ENCODE data around the gene MGAT4A.

Gene MGAT4A

GRCh38 chr2:98583816-98584618 lies 146.9 kb downstream of the MGAT4A start:
- H3K36me3 ChIP-seq (replicated peaks) = peaks cover 4% of the 10 kb centered on the region
- no peaks in the 10 kb centered on the region for H3K27me3 ChIP-seq (replicated peaks)
- no peak for TF ChIP-seq CTCF (IDR thresholded peaks at IDR 0.05; ENCODE audit: low read depth, low read length, missing control alignments)
- H3K4me3 ChIP-seq (ENCODE audit: low read depth, low read length) = no peak overlapping the region
- DNase-seq = no peak
- in situ Hi-C loops (cut with HindIII; ENCODE audit: low pct_ligation_motif_present, low sequenced_read_pairs) = no loop called here
- H3K27ac ChIP-seq = no peak overlapping the region

- in situ Hi-C loops (cut with HindIII; ENCODE audit: low pct_ligation_motif_present, low sequenced_read_pairs) = no loop called here
- Histone ChIP-seq H3K27ac (no peak overlapping the region), H3K4me3 (ENCODE audit: low read depth, low read length) (no peak overlapping the region), H3K36me3 (replicated peaks) (peaks cover 4% of the 10 kb centered on the region), H3K27me3 (replicated peaks) (no peaks in the 10 kb centered on the region)
- no peak for DNase-seq
- TF ChIP-seq CTCF (IDR thresholded peaks at IDR 0.05; ENCODE audit: low read depth, low read length, missing control alignments) = no peak
Measured at GRCh38 chr2:98583276-98583675, 147.7 kb downstream of the MGAT4A start.

GRCh38 chr2:98582523-98582922 lies 148.4 kb downstream of the MGAT4A start:
- Histone ChIP-seq H3K36me3 (replicated peaks) (peaks cover 4% of the 10 kb centered on the region), H3K4me3 (ENCODE audit: low read depth, low read length) (no peak overlapping the region), H3K27me3 (replicated peaks) (no peaks in the 10 kb centered on the region), H3K27ac (no peak overlapping the region)
- TF ChIP-seq CTCF (IDR thresholded peaks at IDR 0.05; ENCODE audit: low read depth, low read length, missing control alignments) = no peak
- no peak for DNase-seq
- in situ Hi-C loops (cut with HindIII; ENCODE audit: low pct_ligation_motif_present, low sequenced_read_pairs) = no loop called here

- TF ChIP-seq CTCF (IDR thresholded peaks at IDR 0.05; ENCODE audit: low read depth, low read length, missing control alignments) = no peak
- Histone ChIP-seq H3K27ac (no peak overlapping the region), H3K36me3 (replicated peaks) (peaks cover 4% of the 10 kb centered on the region), H3K4me3 (ENCODE audit: low read depth, low read length) (no peak overlapping the region), H3K27me3 (replicated peaks) (no peaks in the 10 kb centered on the region)
- DNase-seq = no peak
- in situ Hi-C loops (cut with HindIII; ENCODE audit: low pct_ligation_motif_present, low sequenced_read_pairs) = no loop called here
Measured at GRCh38 chr2:98580656-98581284, 150.2 kb downstream of the MGAT4A start.

- DNase-seq = no peak
- in situ Hi-C loops (cut with HindIII; ENCODE audit: low pct_ligation_motif_present, low sequenced_read_pairs) = no loop called here
- Histone ChIP-seq H3K4me3 (ENCODE audit: low read depth, low read length) (no peak overlapping the region), H3K27me3 (replicated peaks) (no peaks in the 10 kb centered on the region), H3K27ac (no peak overlapping the region), H3K36me3 (replicated peaks) (peaks cover 4% of the 10 kb centered on the region)
- TF ChIP-seq CTCF (IDR thresholded peaks at IDR 0.05; ENCODE audit: low read depth, low read length, missing control alignments) = no peak
Measured at GRCh38 chr2:98579926-98580325, 151.0 kb downstream of the MGAT4A start.
